Stimulated activated CD8-positive, alpha-beta memory T cell treated with anti-CD3 and anti-CD28 coated beads, Interleukin-7, amount 100 ng/mL, for 4 hours (primary cell): ENCODE data around the gene OR13C5.
"Not testable (repeated sequence)": the region's sequence is repeated elsewhere in the genome, so short reads cannot be mapped to it uniquely, and the experiment has no call there.

Source experiments
- DNase-seq, 2 donors: peaks; one replicate each; pipeline ENCODE4 v3.0.0-alpha.2; 2020; ENCODE audit warnings: low read depth in 2 of 2

Gene OR13C5, protein sequence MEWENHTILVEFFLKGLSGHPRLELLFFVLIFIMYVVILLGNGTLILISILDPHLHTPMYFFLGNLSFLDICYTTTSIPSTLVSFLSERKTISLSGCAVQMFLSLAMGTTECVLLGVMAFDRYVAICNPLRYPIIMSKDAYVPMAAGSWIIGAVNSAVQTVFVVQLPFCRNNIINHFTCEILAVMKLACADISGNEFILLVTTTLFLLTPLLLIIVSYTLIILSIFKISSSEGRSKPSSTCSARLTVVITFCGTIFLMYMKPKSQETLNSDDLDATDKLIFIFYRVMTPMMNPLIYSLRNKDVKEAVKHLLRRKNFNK

DNA sequence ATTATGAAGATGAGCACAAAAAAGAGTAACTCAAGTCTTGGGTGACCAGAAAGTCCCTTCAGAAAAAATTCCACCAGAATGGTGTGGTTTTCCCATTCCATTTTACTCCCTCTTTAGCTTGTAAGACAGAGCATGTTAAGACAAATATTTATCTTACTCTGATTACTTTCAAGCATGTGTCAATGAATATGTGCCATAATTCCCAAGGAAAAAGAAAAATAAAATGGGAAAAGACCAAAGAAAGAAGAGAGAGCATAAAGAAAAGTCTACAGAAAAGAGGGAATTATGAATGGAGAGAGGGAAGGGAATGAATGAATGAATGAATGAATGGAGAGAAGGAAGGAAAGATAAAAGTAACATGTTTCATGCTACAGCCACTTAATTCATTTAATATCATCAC is at the start of gene OR13C5:
Gene OR13C5 (minus strand): TSS at position 101 of the 400 bp plus-strand sequence. CDS start 0 bp downstream, at position 101.
- DNase-seq = not testable (repeated sequence)

DNA sequence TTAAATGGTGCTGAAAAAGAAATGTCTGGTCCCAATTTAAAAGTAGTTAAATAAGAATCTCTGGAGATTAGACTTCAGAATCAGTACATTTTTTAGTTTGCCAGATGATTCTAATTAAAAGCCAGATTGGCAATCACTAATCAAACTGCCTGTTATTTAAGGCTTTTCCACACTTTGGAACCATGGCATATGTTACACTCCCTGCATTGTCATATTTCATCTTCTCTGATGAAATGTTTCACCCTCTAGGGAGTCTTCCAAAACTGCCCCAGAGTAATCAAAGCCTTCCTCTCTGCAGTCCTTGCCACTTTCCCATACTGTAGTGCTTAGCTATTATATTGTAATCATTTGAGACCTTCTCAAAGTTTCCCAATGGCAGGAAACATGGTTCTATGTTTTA is 36.2 kb upstream of the OR13C5 start:
- no peak for DNase-seq

DNA sequence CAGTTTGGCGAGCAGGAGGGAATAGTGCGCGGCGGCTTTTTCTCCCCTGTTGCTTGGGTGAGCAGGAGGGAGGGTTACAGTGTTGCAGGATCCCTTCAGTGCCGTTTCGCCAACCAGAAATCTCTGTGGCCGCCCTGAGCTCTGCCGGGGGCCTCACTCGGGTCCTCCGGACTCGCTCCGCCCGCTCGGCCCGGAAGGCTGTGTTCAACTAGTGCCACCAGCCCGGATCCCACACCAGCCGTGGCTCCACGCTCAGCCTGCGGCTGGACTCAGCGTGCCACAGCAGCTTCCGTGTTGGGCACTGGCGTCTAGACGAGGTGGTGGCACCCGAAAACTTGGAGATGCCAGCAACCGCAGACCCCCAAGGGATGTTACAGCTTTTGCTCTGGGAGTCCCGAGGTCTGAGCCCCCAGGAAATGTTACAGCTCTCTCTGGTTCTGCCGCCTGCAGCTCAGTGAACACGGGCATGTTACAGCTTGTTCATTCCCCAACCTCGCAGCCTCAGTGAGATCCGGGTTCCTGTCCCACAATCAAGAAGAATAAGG is 34.8 kb upstream of the OR13C5 start:
- DNase-seq = no peak

DNA sequence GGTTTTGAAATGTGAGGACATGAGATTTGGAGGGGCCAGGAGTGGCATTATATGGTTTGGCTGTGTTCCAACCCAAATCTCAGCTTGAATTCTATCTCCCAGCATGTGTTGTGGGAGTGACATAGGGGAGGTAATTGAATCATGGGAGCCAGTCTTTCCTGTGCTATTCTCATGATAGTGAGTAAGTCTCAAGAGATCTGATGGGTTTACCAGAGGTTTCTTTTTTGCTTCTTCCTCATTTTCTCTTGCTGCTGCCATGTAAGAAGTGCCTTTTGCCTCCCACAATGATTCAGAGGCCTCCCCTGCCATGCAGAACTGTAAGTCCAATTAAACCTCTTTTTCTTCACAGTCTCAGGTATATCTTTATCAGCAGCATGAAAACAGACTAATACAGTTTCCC is 26.8 kb upstream of the OR13C5 start:
- DNase-seq = not testable (repeated sequence)

DNA sequence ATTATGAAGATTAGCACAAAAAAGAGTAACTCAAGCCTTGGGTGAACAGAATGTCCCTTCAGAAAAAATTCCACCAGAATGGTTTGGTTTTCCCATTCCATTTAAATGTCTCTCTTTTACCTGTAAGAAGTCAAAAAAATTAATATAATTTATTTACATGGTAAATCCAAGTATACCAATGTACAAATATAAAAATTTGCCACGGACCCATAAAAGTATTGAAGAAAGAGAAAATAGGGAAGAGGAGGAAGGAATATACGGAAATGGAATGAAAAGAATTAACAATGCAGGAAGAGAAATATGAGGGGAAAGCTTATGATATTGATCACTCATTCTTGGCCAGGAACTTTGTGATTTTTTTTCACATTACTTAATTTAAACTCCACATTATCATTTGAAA is 18.9 kb upstream of the OR13C5 start, which contains the start of gene OR13C9:
Gene OR13C9 (minus strand): TSS at position 101 of the 400 bp plus-strand sequence. CDS start 0 bp downstream, at position 101.
- DNase-seq = no peak

DNA sequence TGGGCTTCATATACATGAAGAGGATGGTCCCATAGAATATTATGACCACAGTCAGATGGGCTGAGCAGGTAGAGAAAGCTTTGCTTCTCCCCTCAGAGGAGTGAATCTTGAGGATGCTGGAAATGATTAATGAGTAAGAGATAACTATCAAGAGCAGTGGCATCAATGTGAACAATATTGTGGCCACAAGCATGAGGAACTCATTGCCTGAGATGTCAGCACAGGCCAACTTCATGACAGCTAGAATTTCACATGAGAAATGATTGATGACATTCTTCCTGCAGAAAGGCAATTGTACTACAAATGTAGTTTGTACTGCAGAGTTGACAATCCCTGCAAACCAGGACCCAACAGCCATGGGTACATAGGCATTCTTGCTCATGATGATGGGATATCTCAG is 18.2 kb upstream of the OR13C5 start:
- DNase-seq = no peak

DNA sequence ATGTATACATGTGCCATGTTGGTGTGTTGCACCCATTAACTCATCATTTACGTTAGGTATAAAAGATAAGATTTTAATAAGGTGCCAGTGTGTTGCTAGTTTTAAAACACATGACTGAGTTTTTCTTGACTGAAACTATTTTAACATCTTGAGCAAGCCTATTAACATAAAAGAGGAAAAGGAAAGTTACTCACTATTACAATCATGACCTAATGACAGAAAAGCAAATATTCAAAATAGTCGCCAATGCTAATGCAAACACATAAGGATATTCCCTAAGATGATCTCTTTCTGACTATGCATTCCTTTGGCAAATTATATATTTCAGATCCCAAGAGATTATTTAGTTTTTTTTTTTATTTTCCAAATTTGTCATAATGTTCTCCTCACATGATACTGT is 12.0 kb upstream of the OR13C5 start:
- no peak for DNase-seq

DNA sequence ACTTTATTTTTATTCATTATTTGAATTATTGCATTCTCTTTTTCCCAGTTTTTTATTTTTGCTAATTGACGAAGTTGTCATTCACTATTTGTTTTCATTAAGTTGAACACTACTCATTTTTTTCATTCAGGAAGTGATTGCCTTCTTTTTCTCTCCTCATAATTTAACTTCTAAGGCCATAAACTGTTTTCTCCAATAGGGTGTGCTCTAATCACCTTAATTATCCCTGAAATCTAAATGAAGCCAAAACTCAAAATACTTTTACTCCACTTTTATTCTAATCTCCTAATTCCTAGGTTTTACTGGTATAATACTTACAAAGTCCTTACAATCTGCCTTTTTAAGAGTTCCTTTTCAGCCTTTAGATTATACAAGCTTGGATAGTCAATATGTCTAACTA is 9.1 kb upstream of the OR13C5 start:
- no peak for DNase-seq

DNA sequence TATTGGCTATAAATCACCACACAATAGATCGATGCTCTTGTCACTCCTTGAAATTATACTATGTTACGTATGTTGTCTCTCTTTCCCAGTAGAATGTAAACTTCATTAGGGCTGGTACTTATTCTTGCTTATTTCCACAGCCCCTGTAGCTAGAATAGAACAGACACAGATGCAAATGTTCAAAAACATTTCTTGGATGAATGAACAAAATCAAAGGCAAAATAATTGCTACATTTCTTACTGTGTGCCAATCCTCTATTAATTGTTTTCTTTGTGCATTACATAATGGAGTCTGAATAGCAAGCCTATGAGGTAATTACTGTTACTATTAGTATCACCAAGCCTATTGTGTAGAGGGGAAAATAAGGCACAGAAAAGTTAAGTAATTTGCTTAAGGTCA is 6.9 kb upstream of the OR13C5 start:
- DNase-seq = no peak

DNA sequence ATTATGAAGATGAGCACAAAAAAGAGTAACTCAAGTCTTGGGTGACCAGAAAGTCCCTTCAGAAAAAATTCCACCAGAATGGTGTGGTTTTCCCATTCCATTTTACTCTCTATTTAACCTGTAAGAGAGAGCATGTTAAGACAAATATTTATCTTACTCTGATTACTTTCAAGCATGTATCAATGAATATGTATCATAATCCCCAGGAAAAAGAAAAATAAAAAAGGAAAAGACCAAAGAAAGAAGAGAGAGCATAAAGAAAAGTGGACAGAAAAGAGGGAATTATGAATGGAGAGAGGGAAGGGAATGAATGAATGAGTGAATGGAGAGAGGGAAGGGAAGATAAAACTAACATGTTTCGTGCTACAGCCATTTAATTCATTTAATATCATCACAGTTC is 6.3 kb upstream of the OR13C5 start, which contains the start of gene OR13C2:
Gene OR13C2 (minus strand): TSS at position 101 of the 400 bp plus-strand sequence. CDS start 0 bp downstream, at position 101.
- not testable (repeated sequence) for DNase-seq

DNA sequence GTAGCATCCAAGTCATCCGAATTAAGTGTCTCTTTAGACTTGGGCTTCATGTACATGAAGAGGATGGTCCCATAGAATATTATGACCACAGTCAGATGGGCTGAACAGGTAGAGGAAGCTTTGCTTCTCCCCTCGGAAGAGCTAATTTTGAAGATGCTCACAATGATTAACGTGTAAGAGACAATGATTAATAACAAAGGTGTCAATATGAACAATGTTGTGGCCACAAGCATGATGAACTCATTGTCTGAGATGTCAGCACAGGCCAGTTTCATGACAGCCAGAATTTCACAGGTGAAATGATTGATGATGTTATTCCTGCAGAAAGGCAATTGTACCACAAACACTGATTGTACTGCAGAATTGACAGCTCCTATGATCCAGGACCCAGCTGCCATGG is 5.6 kb upstream of the OR13C5 start:
- no peak for DNase-seq

DNA sequence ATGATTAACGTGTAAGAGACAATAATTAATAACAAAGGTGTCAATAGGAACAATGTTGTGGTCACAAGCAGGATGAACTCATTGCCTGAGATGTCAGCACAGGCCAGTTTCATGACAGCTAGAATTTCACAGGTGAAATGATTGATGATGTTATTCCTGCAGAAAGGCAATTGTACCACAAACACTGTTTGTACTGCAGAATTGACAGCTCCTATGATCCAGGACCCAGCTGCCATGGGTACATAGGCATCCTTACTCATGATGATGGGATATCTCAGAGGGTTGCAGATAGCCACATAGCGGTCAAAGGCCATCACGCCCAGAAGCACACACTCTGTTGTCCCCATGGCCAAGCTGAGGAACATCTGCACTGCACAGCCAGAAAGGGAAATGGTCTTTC is 464 bp downstream of the OR13C5 start:
- not testable (repeated sequence) for DNase-seq

DNA sequence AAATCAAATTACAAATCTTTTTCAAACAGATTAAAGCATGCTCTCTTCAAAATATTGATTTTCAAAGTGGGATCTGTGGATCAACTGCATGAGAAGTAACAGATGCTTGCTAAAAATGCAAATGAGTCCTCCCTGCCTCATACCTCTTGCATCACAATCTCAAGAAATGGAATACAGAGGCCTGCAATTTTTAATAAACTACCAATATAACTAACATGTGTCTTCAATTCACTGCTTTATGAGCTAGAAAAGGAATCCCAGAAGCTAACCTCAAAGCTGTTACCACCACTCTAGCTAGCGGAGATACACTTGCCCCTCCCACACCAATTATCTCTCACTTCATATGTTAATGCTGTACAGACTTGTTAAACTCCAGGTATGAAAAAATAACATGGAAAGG is 9.6 kb downstream of the OR13C5 start:
- no peak for DNase-seq

DNA sequence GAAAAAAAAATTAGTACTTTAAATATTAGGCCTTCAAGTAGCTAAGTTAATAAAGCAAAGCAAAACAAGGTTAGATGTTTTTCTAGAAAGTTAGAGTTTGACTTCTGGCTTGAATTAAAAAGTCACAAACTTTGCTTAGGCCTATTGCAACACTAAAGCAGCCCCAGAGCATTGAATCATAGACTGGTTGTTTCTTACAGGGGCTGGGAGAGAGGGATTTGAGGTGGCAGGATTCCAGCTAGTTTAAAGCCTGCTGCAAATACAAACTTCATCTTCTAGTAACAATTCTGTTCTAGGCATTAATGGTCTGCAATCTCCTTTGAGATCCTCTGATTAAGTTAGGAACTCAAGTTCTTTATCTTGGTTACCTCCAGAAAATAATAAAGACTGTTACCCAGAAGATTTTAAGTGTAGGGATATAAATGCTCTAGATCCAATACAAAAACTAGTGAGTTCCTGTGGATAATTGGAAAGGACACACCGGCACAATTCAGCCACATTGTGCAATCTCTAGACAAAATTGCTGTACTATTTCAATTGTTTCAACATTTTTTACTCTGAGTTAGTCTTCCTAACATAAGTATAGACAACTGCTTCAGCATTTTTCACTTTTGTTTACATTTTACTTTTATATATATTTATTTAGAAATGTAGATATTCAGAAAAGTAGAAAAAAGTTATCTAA is 12.6 kb downstream of the OR13C5 start:
- no peak for DNase-seq

DNA sequence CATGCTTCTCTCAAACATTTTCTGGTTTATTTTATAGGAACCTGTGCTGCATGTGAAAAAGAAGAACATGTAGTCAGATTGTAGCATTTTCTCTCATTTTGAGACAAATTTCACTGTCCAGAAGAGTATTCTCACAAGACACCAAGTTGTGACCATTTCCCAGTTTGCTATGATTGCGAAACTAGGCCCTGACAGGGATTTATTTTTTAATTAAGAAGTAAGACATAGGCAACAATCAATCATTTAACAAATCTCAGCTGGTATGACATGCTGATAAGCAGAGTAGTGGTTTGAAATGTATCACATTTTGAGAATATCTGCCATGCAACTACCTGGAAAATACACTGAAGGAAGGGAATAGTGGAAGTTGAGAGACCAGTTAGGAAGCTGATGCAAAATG is 18.7 kb downstream of the OR13C5 start:
- DNase-seq = no peak

DNA sequence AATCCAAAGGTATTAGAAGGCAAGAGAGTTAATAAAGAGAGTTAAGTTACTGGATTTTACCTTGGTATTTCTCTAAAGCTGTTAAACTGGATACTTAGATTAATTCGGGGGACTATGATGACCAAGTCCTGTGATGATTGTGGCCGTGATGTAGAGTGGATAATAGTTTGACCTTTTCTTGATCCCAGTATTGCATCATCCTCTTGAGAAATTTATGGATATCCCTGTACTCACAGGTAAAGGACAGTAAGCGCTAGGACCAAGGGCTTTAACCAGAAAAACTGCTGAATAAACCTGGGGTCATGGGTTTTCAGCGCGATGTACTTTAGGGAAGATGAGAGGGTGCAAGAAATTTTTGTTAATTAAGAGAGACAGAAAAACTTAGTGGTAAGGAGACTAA is 21.9 kb downstream of the OR13C5 start:
- no peak for DNase-seq

DNA sequence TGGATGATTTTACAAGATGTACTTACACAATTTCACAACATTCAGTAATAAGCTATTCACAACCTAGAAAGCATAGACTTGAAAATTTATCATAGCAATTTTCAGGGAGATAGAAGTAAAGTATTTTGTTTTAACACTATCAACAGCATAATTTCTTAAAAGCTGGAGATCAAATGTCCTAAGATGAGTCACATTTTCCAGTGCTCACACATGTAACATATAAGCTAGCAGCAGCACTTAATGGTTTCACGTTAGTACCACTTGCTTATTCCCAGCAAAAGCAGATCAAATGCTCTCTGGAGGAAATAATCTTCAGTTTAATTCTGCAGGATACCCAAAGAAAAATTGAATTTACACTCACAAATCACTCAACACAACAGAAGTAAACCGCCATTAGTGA is 23.8 kb downstream of the OR13C5 start:
- no peak for DNase-seq

DNA sequence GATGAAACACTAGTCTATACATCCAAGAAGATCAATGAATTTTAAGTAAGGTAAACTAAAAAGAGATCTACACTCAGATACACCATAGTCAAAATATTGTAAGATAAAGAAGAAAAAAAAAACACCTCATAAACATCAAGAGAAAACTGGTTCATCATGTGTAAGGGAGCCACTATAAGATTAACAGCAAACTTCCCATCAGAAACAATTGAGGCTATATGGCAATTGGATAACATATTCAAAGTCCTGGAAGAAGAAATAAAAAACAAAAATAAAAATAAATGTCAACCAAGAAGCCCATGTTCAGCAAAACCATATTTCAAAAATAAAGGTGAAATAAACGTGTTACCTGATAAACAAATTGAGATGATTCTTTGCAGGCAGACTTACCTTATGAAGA is 26.6 kb downstream of the OR13C5 start:
- no peak for DNase-seq

DNA sequence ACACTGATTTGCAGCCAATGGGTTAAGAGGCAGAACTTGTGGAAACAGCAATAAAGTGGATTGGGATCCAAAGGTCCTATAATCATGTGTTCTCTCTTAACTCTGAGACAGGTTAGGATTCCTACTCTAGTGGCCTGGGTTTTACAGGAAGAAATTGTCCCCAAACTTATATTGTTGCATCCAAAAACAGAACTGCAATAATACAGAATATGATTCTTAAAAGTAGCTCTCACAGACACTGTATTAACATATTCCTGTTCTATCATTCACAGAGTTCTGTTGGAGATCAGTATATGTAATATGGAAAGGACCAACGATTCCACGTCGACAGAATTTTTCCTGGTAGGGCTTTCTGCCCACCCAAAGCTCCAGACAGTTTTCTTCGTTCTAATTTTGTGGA is 30.3 kb downstream of the OR13C5 start, which contains the start of gene OR13C8:
Gene OR13C8 (plus strand): TSS at position 301 of the 400 bp plus-strand sequence. CDS start 0 bp downstream, at position 301.
- no peak for DNase-seq

DNA sequence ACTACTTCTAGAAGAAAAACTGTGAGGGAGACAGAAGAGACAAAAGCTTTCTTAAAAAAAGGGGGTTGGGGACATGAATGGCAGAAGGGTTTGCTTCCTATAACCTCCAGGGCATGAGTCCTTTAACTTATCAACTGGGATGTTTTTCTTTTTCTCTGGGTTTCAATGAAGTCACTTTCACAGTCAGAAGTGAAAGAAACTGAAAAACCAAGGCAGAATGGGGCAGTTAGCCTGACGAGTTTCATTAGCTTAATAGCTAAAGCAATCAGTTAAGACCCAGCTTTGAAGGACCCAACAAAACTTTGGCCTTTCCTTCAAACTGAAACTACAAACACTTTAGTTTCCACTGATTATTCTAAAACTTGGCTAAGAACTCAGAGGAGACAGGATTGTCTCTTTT is 34.9 kb downstream of the OR13C5 start:
- no peak for DNase-seq

DNA sequence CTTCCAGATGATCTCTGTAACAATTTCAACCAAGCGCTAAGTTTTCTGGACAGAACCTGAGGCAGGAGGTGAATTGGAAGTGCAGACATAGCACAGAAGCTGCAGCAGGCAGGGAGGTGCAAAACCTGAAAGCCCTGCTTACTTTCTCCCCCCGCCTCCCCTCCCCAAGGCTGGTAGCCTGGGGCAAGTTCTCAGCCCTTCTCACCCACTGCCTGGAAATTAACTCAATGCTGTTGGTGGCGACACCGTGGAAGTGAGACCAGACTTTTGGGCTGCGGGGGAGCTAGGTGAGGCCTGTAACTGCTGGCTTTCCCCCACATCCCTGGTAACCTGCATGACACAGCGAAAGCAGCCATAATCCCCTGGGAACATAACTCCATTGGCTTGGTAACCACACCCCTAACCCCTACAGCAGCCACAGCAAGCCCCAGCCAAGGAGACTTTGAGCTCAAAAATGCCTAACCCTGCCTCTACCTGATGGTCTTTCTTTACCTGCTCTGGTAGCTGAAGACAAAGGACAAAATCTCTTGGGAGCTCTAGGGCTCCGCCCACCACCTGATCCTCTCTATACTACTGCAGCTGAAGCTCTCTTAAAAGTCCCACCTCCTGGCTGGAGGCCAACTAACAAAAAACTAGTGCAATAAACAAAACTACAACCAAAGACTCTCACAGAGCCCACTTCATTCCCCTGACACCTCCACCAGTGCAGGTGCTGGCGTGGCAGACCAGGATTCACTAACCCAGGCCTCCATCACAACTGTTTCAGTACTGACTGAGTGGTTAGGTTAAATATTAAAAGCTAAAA is 42.2 kb downstream of the OR13C5 start:
- no peak for DNase-seq

DNA sequence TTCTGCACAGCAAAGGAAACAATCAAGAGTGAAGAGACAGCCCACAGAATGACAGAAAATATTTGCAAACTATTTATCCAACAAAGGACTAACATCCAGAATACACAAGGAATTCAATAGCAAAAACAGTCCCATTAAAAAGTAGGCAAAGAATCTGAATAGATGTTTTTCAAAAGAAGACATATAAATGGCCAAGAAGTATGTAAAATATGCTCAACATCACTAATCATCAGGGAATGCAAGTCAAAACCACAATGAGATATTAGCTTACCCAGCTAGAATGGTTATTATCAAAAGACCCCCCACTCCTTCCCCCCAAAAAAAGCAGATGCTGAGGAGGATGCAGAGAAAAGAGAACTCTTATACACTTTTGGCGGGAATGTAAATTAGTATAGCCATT is 43.7 kb downstream of the OR13C5 start:
- no peak for DNase-seq
